ENCODE data around the gene MYO7B. TPM values are rescaled to one million over a fixed set of nuclear protein-coding genes. Genes with fewer than 3 reads are reported as not detected.

Gene MYO7B
- total RNA-seq, 4 donors from 2014 or later, result 0.27 to 0.77 (median 0.54) TPM; not detected in 1

- no peak overlapping the region for H3K27ac ChIP-seq
- no peak overlapping the region for H3K4me3 ChIP-seq
- H3K36me3 ChIP-seq, result no peaks in the 10 kb centered on the region
- WGBS, 2 donors (ENCODE audit: low coverage in 1 of 2), result 76% methylated on average over 4 of the region's 6 CpGs; no CpG with 5 or more reads in 1 of the 2 donors
- TF ChIP-seq POLR2AphosphoS5 (IDR thresholded peaks at IDR 0.05) (no peak), CTCF (IDR thresholded peaks at IDR 0.05) (no peak), POLR2A (IDR thresholded peaks at IDR 0.05) (no peak)
- no peaks in the 10 kb centered on the region for H3K27me3 ChIP-seq
- H3K4me1 ChIP-seq, result peaks cover 0 to 79% (median 23%) of the 10 kb centered on the region in 3 donors
- no peaks in the 10 kb centered on the region for H3K9me3 ChIP-seq
- no peak for ATAC-seq
These were observed 143.5 kb downstream of the MYO7B start for GRCh38 chr2:127678991-127679390.

- H3K4me3 ChIP-seq, result no peak overlapping the region
- TF ChIP-seq CTCF (IDR thresholded peaks at IDR 0.05) (no peak), POLR2A (IDR thresholded peaks at IDR 0.05) (no peak), EP300 (IDR thresholded peaks at IDR 0.05) (no peak), POLR2AphosphoS5 (IDR thresholded peaks at IDR 0.05) (no peak)
- peaks cover 0 to 85% (median 24%) of the 10 kb centered on the region in 3 donors for H3K4me1 ChIP-seq
- H3K9me3 ChIP-seq, result no peaks in the 10 kb centered on the region
- WGBS, 2 donors (ENCODE audit: low coverage in 1 of 2), result 67 to 77% methylated on average over 1 to 3 of the region's 15 CpGs
- ATAC-seq, result no peak
- H3K27me3 ChIP-seq, result no peaks in the 10 kb centered on the region
- no peaks in the 10 kb centered on the region for H3K36me3 ChIP-seq
- peak overlapping the region in 1 of 4 donors; percentile 21 for H3K27ac ChIP-seq
These were observed 144.3 kb downstream of the MYO7B start for GRCh38 chr2:127679680-127680361.

DNA sequence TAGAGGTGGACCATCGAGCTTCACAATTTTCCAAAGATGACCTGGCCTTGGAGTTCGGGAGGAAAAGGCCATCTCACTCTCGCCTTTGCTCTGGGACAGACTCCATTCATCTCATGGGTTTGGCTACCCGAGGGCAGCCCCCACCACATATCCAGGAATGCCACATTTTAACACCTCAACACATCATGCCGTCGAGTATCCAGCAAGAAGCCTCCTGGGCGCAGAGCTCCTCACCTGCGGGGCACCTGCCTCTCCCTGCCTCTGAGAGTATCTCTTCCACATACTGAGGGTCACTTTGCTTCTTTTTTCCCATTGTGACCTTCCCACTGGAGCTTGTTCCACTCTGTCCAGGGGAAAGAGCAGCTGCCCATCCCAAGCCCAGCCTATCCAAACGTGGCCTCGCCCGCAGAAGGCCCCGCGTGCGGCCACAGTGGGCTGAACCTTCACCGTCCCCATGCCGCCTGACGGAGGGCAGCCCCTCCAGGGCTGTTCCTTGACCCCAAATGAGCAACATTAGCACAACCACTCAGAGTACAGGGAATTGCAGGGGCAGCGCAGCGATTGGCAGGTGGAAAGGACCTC lies 145.3 kb downstream of the MYO7B start:
- TF ChIP-seq POLR2AphosphoS5 (IDR thresholded peaks at IDR 0.05) (no peak), POLR2A (IDR thresholded peaks at IDR 0.05) (no peak), CTCF (IDR thresholded peaks at IDR 0.05) (no peak), EP300 (IDR thresholded peaks at IDR 0.05) (no peak)
- WGBS, 2 donors (ENCODE audit: low coverage in 1 of 2), result 75 to 84% methylated on average over 4 to 7 of the region's 19 CpGs
- Histone ChIP-seq H3K27ac (peak overlapping the region in 3 of 4 donors; percentile 61 to 80 (median 76)), H3K27me3 (no peaks in the 10 kb centered on the region), H3K9me3 (no peaks in the 10 kb centered on the region), H3K4me1 (peaks cover 0 to 87% (median 24%) of the 10 kb centered on the region in 3 donors), H3K4me3 (peak overlapping the region in 1 of 2 donors; percentile 41), H3K36me3 (no peaks in the 10 kb centered on the region)
- ATAC-seq, result no peak

DNA sequence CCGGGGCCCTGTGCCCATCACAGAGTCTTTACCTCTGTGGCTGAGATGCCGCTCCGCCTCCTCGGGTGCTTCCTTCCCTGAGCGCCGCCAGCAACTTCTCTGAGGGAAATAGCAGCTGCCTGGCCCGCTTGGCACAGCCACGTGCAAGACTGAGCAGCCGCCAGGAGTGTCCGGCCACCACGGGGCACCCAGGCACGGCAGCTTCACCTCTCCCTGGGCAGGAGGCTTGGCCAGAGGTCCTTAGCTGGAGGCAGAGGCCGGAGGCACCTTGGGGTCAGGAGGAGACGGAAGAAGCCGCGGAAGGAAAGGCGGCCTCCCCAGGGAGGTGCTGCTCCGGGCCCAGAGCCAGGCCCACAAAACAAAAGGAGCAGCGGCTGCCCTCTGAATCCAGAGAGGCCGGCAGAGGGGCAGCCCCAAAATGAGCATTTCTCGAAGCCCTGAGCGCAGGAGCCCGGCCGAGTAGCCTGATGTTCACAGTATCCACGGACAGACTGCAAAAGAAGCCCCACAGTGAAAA lies 145.9 kb downstream of the MYO7B start:
- TF ChIP-seq EP300 (IDR thresholded peaks at IDR 0.05) (no peak), POLR2AphosphoS5 (IDR thresholded peaks at IDR 0.05) (no peak), POLR2A (IDR thresholded peaks at IDR 0.05) (no peak), CTCF (IDR thresholded peaks at IDR 0.05) (peak in 1 of 4 experiments; percentile 11)
- 24 to 25% methylated on average over 3 to 4 of the region's 25 CpGs for WGBS, 2 donors (ENCODE audit: low coverage in 1 of 2)
- H3K27me3 ChIP-seq, result no peaks in the 10 kb centered on the region
- H3K36me3 ChIP-seq, result no peaks in the 10 kb centered on the region
- peak overlapping the region; percentile 12 to 41 for H3K4me3 ChIP-seq
- H3K4me1 ChIP-seq, result peaks cover 0 to 84% (median 24%) of the 10 kb centered on the region in 3 donors
- H3K9me3 ChIP-seq, result no peaks in the 10 kb centered on the region
- H3K27ac ChIP-seq, result peak overlapping the region; percentile 14 to 80 (median 68)
- ATAC-seq, result peak; percentile 61

Data from gastroesophageal sphincter (tissue), 4 donors.